LNCAP (cell line): ENCODE data around the gene ERGIC3.

Experiments used
- TF ChIP-seq, protein P1 (sequence below): fragments of 450-650 bp; IDR thresholded peaks from 2 replicates; pipeline ENCODE4 v1.5.1; 2017; ENCODE audit warnings: mild to moderate bottlenecking

The ERGIC3 gene

DNA sequence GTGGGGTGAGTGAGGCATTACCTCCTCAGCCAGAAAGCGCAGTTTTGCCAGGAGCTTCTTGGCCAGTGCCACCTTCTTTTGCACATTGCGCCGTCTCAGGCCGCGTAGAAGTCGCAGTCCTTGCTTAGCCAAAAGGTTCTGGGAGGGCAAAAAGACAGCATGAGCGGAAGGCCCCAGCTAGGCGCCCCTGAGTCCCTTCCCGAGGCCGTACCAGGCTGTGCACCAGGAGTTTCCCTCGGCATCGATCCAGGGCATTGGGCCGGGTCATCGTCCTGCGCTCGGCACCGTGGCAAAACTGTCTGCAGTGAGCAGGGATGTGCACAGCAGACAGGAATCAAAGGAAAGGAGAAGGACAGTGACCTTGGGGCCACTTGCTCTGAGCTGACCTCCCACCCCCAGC is 53.6 kb downstream of the ERGIC3 start:
- TF ChIP-seq, protein P1, sequence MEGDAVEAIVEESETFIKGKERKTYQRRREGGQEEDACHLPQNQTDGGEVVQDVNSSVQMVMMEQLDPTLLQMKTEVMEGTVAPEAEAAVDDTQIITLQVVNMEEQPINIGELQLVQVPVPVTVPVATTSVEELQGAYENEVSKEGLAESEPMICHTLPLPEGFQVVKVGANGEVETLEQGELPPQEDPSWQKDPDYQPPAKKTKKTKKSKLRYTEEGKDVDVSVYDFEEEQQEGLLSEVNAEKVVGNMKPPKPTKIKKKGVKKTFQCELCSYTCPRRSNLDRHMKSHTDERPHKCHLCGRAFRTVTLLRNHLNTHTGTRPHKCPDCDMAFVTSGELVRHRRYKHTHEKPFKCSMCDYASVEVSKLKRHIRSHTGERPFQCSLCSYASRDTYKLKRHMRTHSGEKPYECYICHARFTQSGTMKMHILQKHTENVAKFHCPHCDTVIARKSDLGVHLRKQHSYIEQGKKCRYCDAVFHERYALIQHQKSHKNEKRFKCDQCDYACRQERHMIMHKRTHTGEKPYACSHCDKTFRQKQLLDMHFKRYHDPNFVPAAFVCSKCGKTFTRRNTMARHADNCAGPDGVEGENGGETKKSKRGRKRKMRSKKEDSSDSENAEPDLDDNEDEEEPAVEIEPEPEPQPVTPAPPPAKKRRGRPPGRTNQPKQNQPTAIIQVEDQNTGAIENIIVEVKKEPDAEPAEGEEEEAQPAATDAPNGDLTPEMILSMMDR: no peak

DNA sequence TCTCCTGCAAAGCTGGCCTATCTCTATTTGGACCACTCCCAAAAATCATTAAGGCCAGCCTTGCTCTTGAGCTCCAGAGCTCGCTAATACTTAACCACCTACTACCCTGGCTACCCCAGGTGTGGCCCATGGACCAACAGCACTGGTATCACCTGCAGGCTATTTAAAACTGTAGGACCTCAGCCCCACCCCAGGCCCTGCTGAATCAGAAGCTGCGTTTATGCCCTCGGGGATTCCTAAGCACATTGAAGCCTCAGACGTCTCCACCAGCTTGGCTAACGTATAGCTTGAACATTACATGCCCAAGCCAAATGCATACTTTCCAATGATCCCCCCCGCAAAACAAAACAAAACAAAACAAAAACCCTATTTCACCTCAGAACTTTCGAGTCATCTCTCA is 54.0 kb downstream of the ERGIC3 start:
- TF ChIP-seq, protein P1: no peak

DNA sequence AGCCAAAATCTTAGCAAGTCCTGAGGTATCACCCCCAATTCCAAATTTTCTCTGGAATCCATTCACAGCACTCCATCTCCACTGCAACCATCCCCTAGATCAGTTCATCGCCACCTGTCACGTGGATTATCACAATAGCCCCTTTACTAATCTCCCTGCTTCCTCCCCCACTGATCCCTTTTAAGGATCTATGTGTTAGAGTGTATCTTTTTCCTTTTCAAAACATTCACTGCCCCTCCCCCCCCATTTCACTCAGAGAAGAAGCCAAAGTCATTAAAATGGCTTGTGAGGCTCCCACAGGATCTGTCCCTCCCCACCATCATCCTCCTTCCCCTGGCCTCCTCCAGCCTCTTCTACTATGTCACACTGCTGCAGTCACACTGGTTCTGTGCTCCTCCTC is 55.3 kb downstream of the ERGIC3 start:
- TF ChIP-seq, protein P1: no peak

DNA sequence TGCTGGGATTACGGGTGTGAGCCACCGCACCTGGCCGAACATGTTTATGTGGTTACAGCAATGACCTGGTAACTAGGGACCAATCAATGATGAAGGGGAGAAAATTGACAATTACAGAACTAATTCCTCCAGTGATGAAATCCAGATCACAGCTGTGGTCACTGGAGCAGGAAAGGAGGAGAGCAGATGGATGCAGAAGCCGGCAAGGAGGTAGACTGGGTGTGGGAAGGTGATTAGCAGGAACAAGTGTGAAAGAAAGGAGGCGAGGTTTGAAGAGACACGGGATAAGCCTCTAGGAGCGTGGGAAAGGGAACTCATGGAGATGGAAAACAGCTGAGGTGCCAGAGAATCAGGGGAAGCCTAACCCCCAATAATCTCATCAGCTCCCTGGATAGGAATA is 56.6 kb downstream of the ERGIC3 start:
- TF ChIP-seq, protein P1: no peak

DNA sequence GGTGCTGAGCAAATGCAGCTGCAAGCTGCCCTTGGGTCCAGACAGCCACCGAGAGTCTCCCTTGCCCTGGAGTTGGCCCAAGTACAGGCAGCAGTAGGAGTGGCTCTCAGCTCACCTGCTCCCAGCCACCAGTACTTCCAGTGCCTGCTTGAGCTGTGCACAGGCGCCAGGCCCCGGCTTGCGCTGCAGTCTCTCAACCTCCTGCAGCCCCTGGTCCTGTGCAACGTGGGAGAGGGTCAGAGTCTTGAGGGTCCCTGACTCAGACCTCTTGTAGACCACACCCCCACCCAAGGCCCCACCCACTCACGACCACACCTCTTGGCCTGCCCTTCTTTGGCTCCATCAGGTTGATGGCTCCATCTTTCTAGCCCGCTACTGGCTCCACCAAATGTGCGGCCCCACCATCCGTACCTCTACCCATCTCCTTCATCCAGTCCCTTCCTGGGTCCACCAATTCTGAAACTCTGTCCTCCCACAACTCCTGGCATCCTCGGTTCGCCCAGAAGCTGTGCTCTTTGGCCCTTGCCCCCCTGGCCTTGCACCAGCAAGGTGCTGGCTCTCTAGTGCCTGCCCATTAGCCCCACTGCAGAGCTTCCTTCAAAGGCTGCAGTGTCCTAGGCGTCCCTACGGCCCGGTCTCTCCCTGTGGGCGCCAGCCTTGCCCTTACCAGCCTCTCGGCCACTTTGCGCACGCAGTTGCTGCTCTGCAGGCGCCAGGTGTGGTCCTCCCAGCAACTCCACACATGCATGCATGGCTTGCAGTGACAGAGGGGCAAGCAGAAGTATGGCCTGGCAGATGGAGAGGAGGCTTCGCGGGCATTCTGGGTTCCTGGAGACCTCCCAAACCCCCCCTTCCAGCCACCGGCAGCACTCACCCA is 57.3 kb downstream of the ERGIC3 start:
- TF ChIP-seq, protein P1: no peak

DNA sequence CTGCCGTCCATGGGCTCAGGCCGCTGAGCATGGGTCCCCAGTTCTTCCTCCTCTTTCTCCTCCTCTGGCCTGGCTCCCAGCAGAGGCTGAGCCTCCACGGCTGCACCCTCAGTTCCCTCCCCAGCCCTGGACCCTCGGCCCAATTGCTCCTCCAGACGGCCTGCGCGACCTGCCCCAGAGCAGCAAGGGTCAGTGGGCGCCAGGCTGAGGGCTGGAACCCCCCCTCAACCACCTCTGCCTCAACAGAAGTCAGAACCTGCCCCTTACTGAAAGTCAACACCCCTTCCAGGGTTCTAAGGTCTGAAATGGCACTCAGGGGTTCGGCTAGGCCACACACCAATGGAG is 57.9 kb downstream of the ERGIC3 start:
- TF ChIP-seq, protein P1: no peak

DNA sequence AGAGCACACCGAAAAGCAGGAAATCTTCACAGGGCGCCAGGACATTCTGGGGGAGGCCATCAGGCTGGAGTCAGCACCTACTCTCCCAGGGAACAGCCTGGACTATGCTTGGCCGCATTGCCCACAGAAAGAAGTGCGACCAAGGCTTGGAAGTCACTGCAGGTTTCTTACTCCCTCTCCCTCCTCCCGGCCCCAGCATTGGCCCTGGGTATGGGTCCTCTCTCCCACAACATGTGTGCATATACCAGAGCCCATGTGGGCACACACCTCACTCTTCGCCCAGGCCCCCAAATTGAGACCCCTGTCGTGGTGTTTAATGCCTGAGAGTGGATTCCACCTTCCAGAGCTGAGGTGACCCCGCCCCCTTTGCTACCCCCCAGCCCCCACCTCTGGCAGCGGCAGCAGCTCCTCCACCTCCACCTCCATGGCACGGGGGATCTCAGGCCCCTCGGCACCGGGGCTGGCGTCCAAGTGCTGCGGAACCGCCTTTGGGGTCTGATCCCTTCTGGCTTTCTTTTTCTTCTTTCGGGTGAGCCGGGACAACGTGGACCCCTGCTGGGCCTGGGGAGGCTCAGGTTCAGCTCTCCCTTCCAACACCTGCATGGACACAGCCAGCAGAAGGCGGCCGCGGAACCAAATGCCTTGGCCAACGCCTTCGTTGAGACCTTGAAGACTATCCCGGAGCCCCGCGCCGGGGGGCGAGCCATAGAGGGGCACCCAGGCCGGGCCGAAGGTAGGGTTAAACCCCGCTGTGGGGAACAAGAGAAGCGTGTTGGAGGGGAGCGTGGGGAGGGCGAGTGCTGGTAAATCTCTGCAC is 58.5 kb downstream of the ERGIC3 start:
- TF ChIP-seq, protein P1: no peak
